Measurements from ENCODE around the gene KIRREL1. TPM values are rescaled to one million over a fixed set of nuclear protein-coding genes. Genes with fewer than 3 reads are reported as not detected.

The KIRREL1 gene
- total RNA-seq, 2 donors from 2014 or later = 5.8 to 12.8 TPM

GRCh38 chr1:157975228-157975950, 18.1 kb upstream of the KIRREL1 start:
- Histone ChIP-seq H3K27ac (no peak overlapping the region), H3K9ac (ENCODE audit: low read depth in 2 of 2, low read length in 2 of 2) (no peak overlapping the region), H3K36me3 (no peaks in the 10 kb centered on the region), H3K9me3 (no peaks in the 10 kb centered on the region), H3K27me3 (no peaks in the 10 kb centered on the region), H3K4me1 (no peaks in the 10 kb centered on the region), H3K4me3 (no peak overlapping the region)
- no peak for DNase-seq
- TF ChIP-seq CTCF (IDR thresholded peaks at IDR 0.05) = no peak
- intact Hi-C loops (cut with DNase I) = no loop called here

- intact Hi-C loops (cut with DNase I) = no loop called here
Observed at GRCh38 chr1:157976888-157977287, 16.6 kb upstream of the KIRREL1 start.

GRCh38 chr1:157978586-157979403, 14.7 kb upstream of the KIRREL1 start:
- no peak for TF ChIP-seq CTCF (IDR thresholded peaks at IDR 0.05)
- peak overlapping the region; percentile 13 for H3K27ac ChIP-seq
- peak; percentile 60 for DNase-seq
- intact Hi-C loops (cut with DNase I) = no loop called here
- no peaks in the 10 kb centered on the region for H3K9me3 ChIP-seq
- no peaks in the 10 kb centered on the region for H3K36me3 ChIP-seq
- H3K27me3 ChIP-seq = no peaks in the 10 kb centered on the region
- peak overlapping the region in 1 of 2 donors; percentile 41 for H3K9ac ChIP-seq (ENCODE audit: low read depth in 2 of 2, low read length in 2 of 2)
- H3K4me3 ChIP-seq = peak overlapping the region; percentile 30
- no peaks in the 10 kb centered on the region for H3K4me1 ChIP-seq

More at GRCh38 chr1:157976888-157977287, 16.6 kb upstream of the KIRREL1 start:
- no peaks in the 10 kb centered on the region for H3K27me3 ChIP-seq
- H3K4me1 ChIP-seq = no peaks in the 10 kb centered on the region
- DNase-seq = no peak
- H3K4me3 ChIP-seq = no peak overlapping the region
- H3K9ac ChIP-seq (ENCODE audit: low read depth in 2 of 2, low read length in 2 of 2) = no peak overlapping the region
- H3K36me3 ChIP-seq = no peaks in the 10 kb centered on the region
- no peaks in the 10 kb centered on the region for H3K9me3 ChIP-seq
- no peak for TF ChIP-seq CTCF (IDR thresholded peaks at IDR 0.05)
- H3K27ac ChIP-seq = no peak overlapping the region

GRCh38 chr1:157982136-157982535, 11.3 kb upstream of the KIRREL1 start:
- no peaks in the 10 kb centered on the region for H3K9me3 ChIP-seq
- H3K27me3 ChIP-seq = no peaks in the 10 kb centered on the region
- H3K9ac ChIP-seq (ENCODE audit: low read depth in 2 of 2, low read length in 2 of 2) = no peak overlapping the region
- TF ChIP-seq CTCF (IDR thresholded peaks at IDR 0.05) = no peak
- DNase-seq = no peak
- intact Hi-C loops (cut with DNase I) = no loop called here
- no peaks in the 10 kb centered on the region for H3K4me1 ChIP-seq
- H3K4me3 ChIP-seq = no peak overlapping the region
- H3K27ac ChIP-seq = no peak overlapping the region
- H3K36me3 ChIP-seq = no peaks in the 10 kb centered on the region

GRCh38 chr1:157983787-157984186, 9.7 kb upstream of the KIRREL1 start:
- Histone ChIP-seq H3K9ac (ENCODE audit: low read depth in 2 of 2, low read length in 2 of 2) (no peak overlapping the region), H3K27me3 (no peaks in the 10 kb centered on the region), H3K27ac (no peak overlapping the region), H3K36me3 (no peaks in the 10 kb centered on the region), H3K4me3 (no peak overlapping the region), H3K9me3 (no peaks in the 10 kb centered on the region), H3K4me1 (no peaks in the 10 kb centered on the region)
- TF ChIP-seq CTCF (IDR thresholded peaks at IDR 0.05) = no peak
- intact Hi-C loops (cut with DNase I) = no loop called here
- no peak for DNase-seq

All from colonic mucosa (tissue), 4 donors.